DMS153 treated with DMSO at 0.1 percent for 48 hours (cell line): ENCODE data around the gene MAP2K5.

Source experiments
- DNase-seq: peaks from one replicate; lab custom pipeline; 2025; ENCODE audit not compliant: unreplicated experiment; lab: John Stamatoyannopoulos, UW

Gene MAP2K5

GRCh38 chr15:67832897-67833709 is 290.6 kb downstream of the MAP2K5 start:
- DNase-seq, result no peak

GRCh38 chr15:67833710-67834511 is 291.4 kb downstream of the MAP2K5 start:
- no peak for DNase-seq

GRCh38 chr15:67834581-67835296 is 292.2 kb downstream of the MAP2K5 start:
- DNase-seq, result no peak

GRCh38 chr15:67835297-67836133 is 293.0 kb downstream of the MAP2K5 start:
- no peak for DNase-seq

- DNase-seq, result no peak
Observed at GRCh38 chr15:67836134-67836455, 293.6 kb downstream of the MAP2K5 start.

- DNase-seq, result no peak
Observed at GRCh38 chr15:67836477-67836876, 294.0 kb downstream of the MAP2K5 start.

GRCh38 chr15:67836955-67837354 is 294.5 kb downstream of the MAP2K5 start:
- DNase-seq, result no peak

GRCh38 chr15:67838789-67839332 is 296.4 kb downstream of the MAP2K5 start:
- DNase-seq, result peak; percentile 41

- DNase-seq, result no peak
Observed at GRCh38 chr15:67839499-67839928, 297.0 kb downstream of the MAP2K5 start.

GRCh38 chr15:67839929-67840748 is 297.6 kb downstream of the MAP2K5 start, which contains the start of gene RNU6-1:
RNU6-1 (minus strand) TSS chr15:67840045.
- DNase-seq, result peak; percentile 52

GRCh38 chr15:67840749-67841512 is 298.4 kb downstream of the MAP2K5 start:
- DNase-seq, result no peak

- DNase-seq, result no peak
Observed at GRCh38 chr15:67841513-67841762, 298.9 kb downstream of the MAP2K5 start.

GRCh38 chr15:67843092-67843501 is 300.6 kb downstream of the MAP2K5 start:
- no peak for DNase-seq

GRCh38 chr15:67843571-67844387 is 301.3 kb downstream of the MAP2K5 start:
- DNase-seq, result no peak

GRCh38 chr15:67845974-67846373 is 303.5 kb downstream of the MAP2K5 start:
- DNase-seq, result no peak

- no peak for DNase-seq
Observed at GRCh38 chr15:67849538-67849937, 307.0 kb downstream of the MAP2K5 start.

- DNase-seq, result no peak
Observed at GRCh38 chr15:67850336-67850735, 307.8 kb downstream of the MAP2K5 start.

GRCh38 chr15:67850994-67851571 is 308.6 kb downstream of the MAP2K5 start:
- no peak for DNase-seq
